Type B pancreatic cell (in vitro differentiated cells): ENCODE data around the gene KLK3. TPM values are rescaled to one million over a fixed set of nuclear protein-coding genes. Genes with fewer than 3 reads are reported as not detected.

Experiments used
- DNase-seq: peaks from one replicate; pipeline ENCODE4 v3.0.0; 2021; ENCODE audit warnings: mixed read lengths; ENCODE audit not compliant: unreplicated experiment; ENCODE audit errors: extremely low spot score
- H3K27ac Mint-ChIP-seq: 2 replicates; pipeline ENCODE4 v1.8.0; 2021; ENCODE audit warnings: mild to moderate bottlenecking, mixed read lengths
- H3K27me3 Mint-ChIP-seq: 2 replicates; pipeline ENCODE4 v1.8.0; 2021; ENCODE audit warnings: mixed read lengths
- H3K36me3 Mint-ChIP-seq: 2 replicates; pipeline ENCODE4 v1.8.0; 2021; ENCODE audit warnings: mixed read lengths
- H3K4me1 Mint-ChIP-seq: one replicate; pipeline ENCODE4 v1.8.0; 2021; ENCODE audit warnings: mixed read lengths; ENCODE audit not compliant: unreplicated experiment
- H3K4me3 Mint-ChIP-seq: 2 replicates; pipeline ENCODE4 v1.8.0; 2021; ENCODE audit warnings: mild to moderate bottlenecking, mixed read lengths
- H3K9me3 Mint-ChIP-seq: 2 replicates; pipeline ENCODE4 v1.8.0; 2021; ENCODE audit warnings: mixed read lengths
- total RNA-seq: library from RNA; stranded (reverse); gene quantifications from 2 replicates; pipeline ENCODE4 v1.2.1, GENCODE V29; 2021; ENCODE audit warnings: low replicate concordance
- TF ChIP-seq, protein P1 (sequence below): fragments of 200-600 bp; sonication (generic); conservative IDR thresholded peaks from 2 replicates; pipeline ENCODE4 v1.5.0; 2021; ENCODE audit warnings: antibody characterized with exemption, mild to moderate bottlenecking

The KLK3 gene
- total RNA-seq, 1 donor from 2014 or later: not detected

DNA sequence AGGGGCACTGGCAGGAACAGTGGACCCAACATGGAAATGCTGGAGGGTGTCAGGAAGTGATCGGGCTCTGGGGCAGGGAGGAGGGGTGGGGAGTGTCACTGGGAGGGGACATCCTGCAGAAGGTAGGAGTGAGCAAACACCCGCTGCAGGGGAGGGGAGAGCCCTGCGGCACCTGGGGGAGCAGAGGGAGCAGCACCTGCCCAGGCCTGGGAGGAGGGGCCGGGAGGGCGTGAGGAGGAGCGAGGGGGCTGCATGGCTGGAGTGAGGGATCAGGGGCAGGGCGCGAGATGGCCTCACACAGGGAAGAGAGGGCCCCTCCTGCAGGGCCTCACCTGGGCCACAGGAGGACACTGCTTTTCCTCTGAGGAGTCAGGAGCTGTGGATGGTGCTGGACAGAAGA is 22.6 kb downstream of the KLK3 start:
- no peaks in the 10 kb centered on the region for H3K9me3 Mint-ChIP-seq
- TF ChIP-seq, protein P1, sequence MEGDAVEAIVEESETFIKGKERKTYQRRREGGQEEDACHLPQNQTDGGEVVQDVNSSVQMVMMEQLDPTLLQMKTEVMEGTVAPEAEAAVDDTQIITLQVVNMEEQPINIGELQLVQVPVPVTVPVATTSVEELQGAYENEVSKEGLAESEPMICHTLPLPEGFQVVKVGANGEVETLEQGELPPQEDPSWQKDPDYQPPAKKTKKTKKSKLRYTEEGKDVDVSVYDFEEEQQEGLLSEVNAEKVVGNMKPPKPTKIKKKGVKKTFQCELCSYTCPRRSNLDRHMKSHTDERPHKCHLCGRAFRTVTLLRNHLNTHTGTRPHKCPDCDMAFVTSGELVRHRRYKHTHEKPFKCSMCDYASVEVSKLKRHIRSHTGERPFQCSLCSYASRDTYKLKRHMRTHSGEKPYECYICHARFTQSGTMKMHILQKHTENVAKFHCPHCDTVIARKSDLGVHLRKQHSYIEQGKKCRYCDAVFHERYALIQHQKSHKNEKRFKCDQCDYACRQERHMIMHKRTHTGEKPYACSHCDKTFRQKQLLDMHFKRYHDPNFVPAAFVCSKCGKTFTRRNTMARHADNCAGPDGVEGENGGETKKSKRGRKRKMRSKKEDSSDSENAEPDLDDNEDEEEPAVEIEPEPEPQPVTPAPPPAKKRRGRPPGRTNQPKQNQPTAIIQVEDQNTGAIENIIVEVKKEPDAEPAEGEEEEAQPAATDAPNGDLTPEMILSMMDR: no peak
- H3K36me3 Mint-ChIP-seq: no peaks in the 10 kb centered on the region
- no peaks in the 10 kb centered on the region for H3K4me1 Mint-ChIP-seq
- H3K27ac Mint-ChIP-seq: no peak overlapping the region
- H3K4me3 Mint-ChIP-seq: no peak overlapping the region
- peaks cover 42% of the 10 kb centered on the region for H3K27me3 Mint-ChIP-seq
- DNase-seq: no peak

DNA sequence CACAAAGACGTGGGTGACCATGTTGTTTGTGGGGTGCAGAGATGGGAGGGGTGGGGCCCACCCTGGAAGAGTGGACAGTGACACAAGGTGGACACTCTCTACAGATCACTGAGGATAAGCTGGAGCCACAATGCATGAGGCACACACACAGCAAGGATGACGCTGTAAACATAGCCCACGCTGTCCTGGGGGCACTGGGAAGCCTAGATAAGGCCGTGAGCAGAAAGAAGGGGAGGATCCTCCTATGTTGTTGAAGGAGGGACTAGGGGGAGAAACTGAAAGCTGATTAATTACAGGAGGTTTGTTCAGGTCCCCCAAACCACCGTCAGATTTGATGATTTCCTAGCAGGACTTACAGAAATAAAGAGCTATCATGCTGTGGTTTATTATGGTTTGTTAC is 24.1 kb downstream of the KLK3 start:
- Mint-ChIP-seq H3K9me3 (no peaks in the 10 kb centered on the region), H3K27me3 (peaks cover 47% of the 10 kb centered on the region), H3K36me3 (no peaks in the 10 kb centered on the region), H3K27ac (no peak overlapping the region), H3K4me1 (no peaks in the 10 kb centered on the region), H3K4me3 (no peak overlapping the region)
- DNase-seq: no peak
- TF ChIP-seq, protein P1: no peak

DNA sequence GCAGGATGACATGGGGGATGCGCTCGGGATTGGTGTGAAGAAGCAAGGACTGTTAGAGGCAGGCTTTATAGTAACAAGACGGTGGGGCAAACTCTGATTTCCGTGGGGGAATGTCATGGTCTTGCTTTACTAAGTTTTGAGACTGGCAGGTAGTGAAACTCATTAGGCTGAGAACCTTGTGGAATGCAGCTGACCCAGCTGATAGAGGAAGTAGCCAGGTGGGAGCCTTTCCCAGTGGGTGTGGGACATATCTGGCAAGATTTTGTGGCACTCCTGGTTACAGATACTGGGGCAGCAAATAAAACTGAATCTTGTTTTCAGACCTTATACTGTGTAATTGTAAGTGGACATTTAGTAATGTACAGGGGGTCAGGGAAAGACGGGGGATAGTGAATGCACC is 25.5 kb downstream of the KLK3 start:
- no peak for DNase-seq
- Mint-ChIP-seq H3K27me3 (peaks cover 54% of the 10 kb centered on the region), H3K4me3 (peak overlapping the region; percentile 9), H3K4me1 (no peaks in the 10 kb centered on the region), H3K27ac (peak overlapping the region; percentile 76), H3K9me3 (no peaks in the 10 kb centered on the region), H3K36me3 (no peaks in the 10 kb centered on the region)
- TF ChIP-seq, protein P1: no peak

DNA sequence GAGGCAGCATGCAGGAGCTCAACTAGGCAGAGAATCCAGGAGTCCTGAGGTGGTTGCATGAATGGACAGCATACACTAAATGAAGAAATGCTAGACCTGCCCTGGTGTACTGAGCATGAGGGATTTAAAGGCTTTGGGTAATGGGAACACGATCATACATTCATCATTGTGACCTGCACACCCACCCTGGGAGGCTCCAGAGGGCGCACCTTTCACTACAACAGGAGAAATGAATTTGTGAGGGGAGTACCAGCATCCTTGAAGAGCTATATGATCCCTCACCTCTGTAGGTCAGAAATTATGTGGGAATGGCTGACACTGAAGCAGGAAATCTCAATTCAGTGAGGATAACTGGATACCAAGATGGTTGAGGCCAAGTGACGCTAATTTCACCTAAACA is 27.5 kb downstream of the KLK3 start:
- DNase-seq: no peak
- H3K9me3 Mint-ChIP-seq: no peaks in the 10 kb centered on the region
- no peaks in the 10 kb centered on the region for H3K4me1 Mint-ChIP-seq
- H3K36me3 Mint-ChIP-seq: no peaks in the 10 kb centered on the region
- H3K27me3 Mint-ChIP-seq: peaks cover 72% of the 10 kb centered on the region
- no peak overlapping the region for H3K27ac Mint-ChIP-seq
- H3K4me3 Mint-ChIP-seq: no peak overlapping the region
- TF ChIP-seq, protein P1: no peak

DNA sequence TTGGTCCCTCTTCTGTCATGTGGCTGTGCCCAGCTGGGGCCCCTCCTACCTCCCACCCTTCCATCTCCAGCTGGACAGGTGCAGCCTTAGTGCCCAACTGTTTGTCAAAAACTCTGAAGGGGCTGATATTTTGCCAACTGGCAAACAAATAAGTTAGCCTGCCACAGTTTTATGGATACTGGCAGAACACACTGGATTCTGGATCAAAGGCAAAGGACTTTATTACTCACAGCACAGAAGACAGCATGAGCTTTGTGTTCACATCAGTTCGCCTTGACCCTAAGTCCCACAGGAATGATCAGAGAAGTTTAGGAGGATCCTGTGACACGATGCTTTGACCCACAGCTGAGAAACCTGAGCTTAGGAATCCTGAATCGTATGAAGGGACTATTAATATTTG is 34.9 kb downstream of the KLK3 start:
- H3K27me3 Mint-ChIP-seq: peaks cover 52% of the 10 kb centered on the region
- DNase-seq: no peak
- no peak overlapping the region for H3K4me3 Mint-ChIP-seq
- H3K36me3 Mint-ChIP-seq: no peaks in the 10 kb centered on the region
- no peak overlapping the region for H3K27ac Mint-ChIP-seq
- H3K9me3 Mint-ChIP-seq: no peaks in the 10 kb centered on the region
- no peaks in the 10 kb centered on the region for H3K4me1 Mint-ChIP-seq
- TF ChIP-seq, protein P1: no peak
